Left ventricle myocardium inferior (tissue), 1 donor: ENCODE data around the gene SEPHS1. TPM values are rescaled to one million over a fixed set of nuclear protein-coding genes. Genes with fewer than 3 reads are reported as not detected.
A peak's percentile ranks its signal among the peaks of the same experiment; 100 is the strongest.

Experiments used
- DNase-seq: peaks from one replicate; pipeline ENCODE4 v3.0.0-alpha.2; 2020
- H3K27ac ChIP-seq: fragments of 200-600 bp; replicated peaks from 2 replicates; pipeline ENCODE4 v1.8.0; 2021
- H3K27me3 ChIP-seq: fragments of 200-600 bp; 2 replicates; pipeline ENCODE4 v1.8.0; 2021; ENCODE audit warnings: low read depth
- H3K36me3 ChIP-seq: fragments of 200-600 bp; 2 replicates; pipeline ENCODE4 v1.8.0; 2021
- H3K4me1 ChIP-seq: fragments of 200-600 bp; 2 replicates; pipeline ENCODE4 v1.8.0; 2021
- H3K4me3 ChIP-seq: fragments of 200-600 bp; 2 replicates; pipeline ENCODE4 v1.8.0; 2021; ENCODE audit warnings: mild to moderate bottlenecking, moderate library complexity
- H3K9me3 ChIP-seq: fragments of 200-600 bp; replicated peaks from 2 replicates; pipeline ENCODE4 v1.8.0; 2021
- intact Hi-C: fragments of 100-400 bp; cut with micrococcal nuclease; formaldehyde crosslinking; loops from one replicate; pipeline ENCODE4 v1.11.0; 2022
- long read RNA-seq: library from polyadenylated mRNA; unstranded; transcript quantifications from one replicate; pipeline ENCODE4 v2.0.0, GENCODE V29; 2021
- total RNA-seq: library from RNA; stranded (reverse); fragmentation: NEBNext Ultra II Directional; extraction: Animal tissue kit (Norgen Biotek cat#: 25700); gene quantifications from one replicate; pipeline ENCODE4 v1.2.1, GENCODE V29; 2021
- TF ChIP-seq, protein P1 (sequence below): fragments of 200-600 bp; IDR thresholded peaks from 2 replicates; pipeline ENCODE4 v1.8.0; 2021; ENCODE audit warnings: antibody characterized with exemption, mild to moderate bottlenecking, borderline replicate concordance
- donor health status: DM: no; HTN: yes; CAD: no; lungs with severe emphysema.

The SEPHS1 gene
- 26.0 TPM for total RNA-seq
- long read RNA-seq, transcript SEPHS1-201 (9 exons, 3,273 nt): major isoform, 22 of 95 reads
- long read RNA-seq, partial matches to known transcripts: 3 of 95 reads
- long read RNA-seq, other reads (novel, unspliced or antisense): 70 of 95 reads

- Histone ChIP-seq H3K4me3 (peak within 1 kb of the TSS; percentile 74), H3K27ac (peak within 1 kb of the TSS; percentile 98), H3K9me3 (no peaks in the 10 kb centered on the region), H3K27me3 (peaks cover 24% of the 10 kb centered on the region), H3K36me3 (no peaks in the 10 kb centered on the region), H3K4me1 (peaks cover 50% of the 10 kb centered on the region)
- intact Hi-C loops: no loop called here
- DNase-seq: peak; percentile 75
- TF ChIP-seq, protein P1, sequence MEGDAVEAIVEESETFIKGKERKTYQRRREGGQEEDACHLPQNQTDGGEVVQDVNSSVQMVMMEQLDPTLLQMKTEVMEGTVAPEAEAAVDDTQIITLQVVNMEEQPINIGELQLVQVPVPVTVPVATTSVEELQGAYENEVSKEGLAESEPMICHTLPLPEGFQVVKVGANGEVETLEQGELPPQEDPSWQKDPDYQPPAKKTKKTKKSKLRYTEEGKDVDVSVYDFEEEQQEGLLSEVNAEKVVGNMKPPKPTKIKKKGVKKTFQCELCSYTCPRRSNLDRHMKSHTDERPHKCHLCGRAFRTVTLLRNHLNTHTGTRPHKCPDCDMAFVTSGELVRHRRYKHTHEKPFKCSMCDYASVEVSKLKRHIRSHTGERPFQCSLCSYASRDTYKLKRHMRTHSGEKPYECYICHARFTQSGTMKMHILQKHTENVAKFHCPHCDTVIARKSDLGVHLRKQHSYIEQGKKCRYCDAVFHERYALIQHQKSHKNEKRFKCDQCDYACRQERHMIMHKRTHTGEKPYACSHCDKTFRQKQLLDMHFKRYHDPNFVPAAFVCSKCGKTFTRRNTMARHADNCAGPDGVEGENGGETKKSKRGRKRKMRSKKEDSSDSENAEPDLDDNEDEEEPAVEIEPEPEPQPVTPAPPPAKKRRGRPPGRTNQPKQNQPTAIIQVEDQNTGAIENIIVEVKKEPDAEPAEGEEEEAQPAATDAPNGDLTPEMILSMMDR: peak; percentile 26
Observed at GRCh38 chr10:13348216-13349017, at the start of gene SEPHS1. Gene SEPHS1, minus strand, starts transcription at chr10:13348293. Its CDS starts 3,343 bp downstream, at chr10:13344950.

DNA sequence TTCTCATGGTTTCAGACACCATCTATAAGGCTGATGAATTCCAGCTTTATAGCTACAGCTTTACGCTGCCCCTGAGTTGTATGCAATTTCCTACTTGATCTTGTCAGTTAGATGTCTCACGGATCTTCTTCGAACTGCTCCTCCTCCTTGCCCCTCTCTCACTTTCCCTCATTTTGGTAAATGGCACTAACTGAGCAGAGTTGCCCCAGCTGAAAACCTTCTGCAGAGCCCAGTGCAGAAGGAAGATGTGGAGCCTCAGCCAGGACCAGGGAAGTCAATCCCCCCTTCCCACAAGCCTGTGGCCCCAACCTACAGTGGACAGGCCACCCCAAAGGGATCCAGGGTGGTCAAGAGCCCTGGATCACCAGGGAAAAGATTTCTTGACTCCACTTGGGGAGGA lies 49.0 kb upstream of the SEPHS1 start:
- DNase-seq: no peak
- H3K27me3 ChIP-seq: peaks cover 28% of the 10 kb centered on the region
- no peak overlapping the region for H3K4me3 ChIP-seq
- H3K9me3 ChIP-seq: peaks cover 7% of the 10 kb centered on the region
- TF ChIP-seq, protein P1: no peak
- H3K36me3 ChIP-seq: no peaks in the 10 kb centered on the region
- intact Hi-C loops: no loop called here
- H3K4me1 ChIP-seq: no peaks in the 10 kb centered on the region
- H3K27ac ChIP-seq: no peak overlapping the region

DNA sequence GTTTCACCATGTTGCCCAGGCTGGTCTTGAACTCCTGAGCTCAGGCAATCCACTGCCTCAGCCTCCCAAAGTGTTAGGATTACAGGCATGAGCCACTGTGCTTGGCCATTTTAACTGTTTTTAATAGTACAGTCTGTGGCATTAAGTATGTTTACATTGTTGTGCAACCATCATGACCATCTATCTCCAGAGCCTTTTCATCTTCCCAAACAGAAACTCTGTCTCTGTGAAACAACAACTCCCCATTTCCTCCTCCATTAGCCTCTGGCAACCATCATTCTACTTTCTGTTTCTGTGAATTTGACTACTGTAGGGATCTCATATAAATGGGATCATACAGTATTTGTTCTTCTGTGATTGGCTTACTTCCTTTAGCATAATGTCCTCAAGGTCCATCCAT lies 48.3 kb upstream of the SEPHS1 start:
- Histone ChIP-seq H3K36me3 (no peaks in the 10 kb centered on the region), H3K4me1 (no peaks in the 10 kb centered on the region), H3K27ac (no peak overlapping the region), H3K9me3 (peaks cover 7% of the 10 kb centered on the region), H3K27me3 (peaks cover 26% of the 10 kb centered on the region), H3K4me3 (no peak overlapping the region)
- TF ChIP-seq, protein P1: no peak
- intact Hi-C loops: no loop called here
- DNase-seq: no peak

DNA sequence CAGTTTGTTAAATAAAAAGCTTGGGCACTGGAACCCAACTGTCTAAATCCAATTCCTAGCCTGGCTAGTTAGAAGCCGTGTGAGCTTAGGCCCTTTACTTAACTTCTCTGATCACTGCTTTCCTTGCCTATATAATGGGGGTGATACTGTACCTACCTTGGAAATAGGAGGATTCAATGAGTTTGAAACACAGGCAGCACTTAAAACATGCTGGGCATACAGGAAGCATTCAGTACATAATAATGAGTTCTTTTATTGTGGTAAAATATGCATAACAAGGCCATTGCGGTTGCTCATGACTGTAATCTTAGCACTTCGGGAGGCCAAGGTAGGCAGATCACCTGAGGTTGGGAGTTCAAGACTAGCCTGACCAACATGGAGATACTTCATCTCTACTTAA lies 47.4 kb upstream of the SEPHS1 start:
- H3K4me3 ChIP-seq: no peak overlapping the region
- H3K36me3 ChIP-seq: no peaks in the 10 kb centered on the region
- peaks cover 6% of the 10 kb centered on the region for H3K9me3 ChIP-seq
- TF ChIP-seq, protein P1: no peak
- H3K27me3 ChIP-seq: peaks cover 17% of the 10 kb centered on the region
- no peak overlapping the region for H3K27ac ChIP-seq
- no peaks in the 10 kb centered on the region for H3K4me1 ChIP-seq
- no peak for DNase-seq
- intact Hi-C loops: no loop called here

DNA sequence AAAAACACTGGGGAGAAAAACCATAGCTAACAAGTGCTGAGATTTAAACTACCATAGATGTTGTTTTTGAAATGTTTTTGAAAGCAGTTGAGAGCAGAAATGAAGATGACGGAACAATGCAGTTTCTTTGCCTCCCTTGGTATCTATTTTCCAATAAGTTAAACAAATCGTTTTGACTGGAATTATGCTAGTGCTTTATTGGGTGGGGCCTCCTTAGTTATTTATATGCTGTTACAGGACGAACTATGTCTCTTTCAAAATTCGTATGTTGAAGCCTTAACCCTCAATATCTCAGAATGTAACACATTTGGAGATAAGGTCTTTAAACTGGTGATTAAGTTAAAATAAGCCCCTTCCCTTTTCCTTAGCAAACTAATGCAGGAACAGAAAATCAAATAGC lies 45.5 kb upstream of the SEPHS1 start:
- Histone ChIP-seq H3K4me3 (no peak overlapping the region), H3K27me3 (peaks cover 5% of the 10 kb centered on the region), H3K4me1 (no peaks in the 10 kb centered on the region), H3K9me3 (no peaks in the 10 kb centered on the region), H3K27ac (no peak overlapping the region), H3K36me3 (no peaks in the 10 kb centered on the region)
- TF ChIP-seq, protein P1: no peak
- DNase-seq: no peak
- intact Hi-C loops: no loop called here
